NCI-H1092 treated with DMSO at 0.1 percent for 48 hours (cell line): ENCODE measurements around the gene YES1.
A peak's percentile ranks its signal among the peaks of the same experiment; 100 is the strongest.

Source experiments
- DNase-seq: peaks from one replicate; lab custom pipeline; 2025; lab: John Stamatoyannopoulos, UW

The YES1 gene

DNA sequence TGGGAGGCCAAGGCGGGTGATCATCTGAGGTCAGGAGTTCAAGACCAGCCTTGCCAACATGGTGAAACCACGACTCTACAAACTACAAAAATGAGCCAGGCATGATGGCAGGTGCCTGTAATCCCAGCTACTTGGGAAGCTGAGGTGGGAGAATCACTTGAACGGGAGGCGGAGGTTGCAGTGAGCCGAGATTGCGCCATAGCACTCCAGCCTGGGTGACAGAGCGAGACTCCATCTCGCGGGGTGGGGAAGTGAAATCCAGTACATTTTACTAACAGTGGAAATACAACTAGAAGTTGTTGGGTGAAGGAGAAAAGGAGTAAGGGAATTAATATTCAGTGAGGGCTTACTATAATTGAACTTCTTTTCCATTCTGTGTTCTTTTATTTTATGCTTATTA is 86.4 kb downstream of the YES1 start:
- DNase-seq = no peak

DNA sequence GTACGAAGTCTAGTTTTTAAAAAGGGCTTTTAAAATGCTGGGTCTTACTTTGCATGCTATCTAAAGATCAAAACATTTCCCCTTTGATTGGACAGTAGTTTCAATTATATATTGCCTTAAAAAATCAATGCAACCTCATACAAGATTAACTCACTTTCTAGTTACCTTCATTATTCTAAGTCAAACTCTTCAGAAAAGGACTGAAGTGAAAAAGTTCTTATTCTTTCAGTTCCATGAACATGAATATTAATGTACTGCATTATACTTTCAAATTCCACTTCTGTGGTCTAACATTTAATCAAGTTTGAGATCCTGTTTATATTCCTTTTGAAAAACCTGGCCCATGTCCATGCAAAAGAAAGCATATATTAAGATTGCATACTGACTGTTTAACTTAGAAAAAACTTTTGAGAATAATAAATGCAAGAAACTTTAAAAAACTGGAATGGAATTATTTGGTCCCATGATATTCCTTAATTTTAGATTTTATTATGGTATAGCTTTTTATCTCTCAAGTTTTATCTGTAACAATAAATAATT is 88.4 kb downstream of the YES1 start:
- DNase-seq = no peak

DNA sequence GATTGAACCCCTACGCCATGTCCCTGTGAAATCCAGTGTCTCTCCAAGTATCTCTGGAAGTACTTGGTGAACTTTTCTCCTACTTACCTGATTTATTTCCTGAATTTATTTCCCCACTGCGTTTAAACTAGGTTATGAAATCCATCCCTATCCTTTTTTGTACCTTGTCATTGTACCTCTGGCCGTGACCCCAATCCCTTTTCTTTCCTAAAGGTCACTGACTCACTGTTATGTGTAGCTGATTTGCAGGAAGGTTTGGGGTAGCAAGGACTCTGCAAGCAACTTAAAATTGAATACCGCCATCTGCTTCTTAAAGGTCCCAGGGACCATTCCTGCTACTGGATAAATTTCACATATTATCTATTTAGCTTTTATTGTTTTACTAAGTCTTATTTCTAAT is 95.0 kb downstream of the YES1 start:
- no peak for DNase-seq

DNA sequence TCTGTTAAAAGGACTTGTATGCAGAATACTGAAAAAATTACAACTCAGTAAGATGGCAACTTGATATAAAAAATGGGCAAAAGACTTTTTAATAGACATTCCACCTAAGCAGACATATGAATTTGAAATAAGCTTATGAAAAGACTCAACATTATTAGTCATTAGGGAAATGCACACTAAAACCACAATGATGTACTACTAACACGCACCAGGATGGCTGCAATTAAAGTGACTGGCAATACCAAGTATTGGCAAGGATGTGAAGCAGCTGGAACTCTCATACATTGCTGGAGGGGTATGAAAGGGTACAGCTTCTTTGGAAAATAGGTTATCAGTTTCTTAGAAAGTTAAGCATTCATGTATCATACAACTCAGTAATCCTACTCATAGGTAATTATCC is 96.4 kb downstream of the YES1 start:
- DNase-seq = no peak

DNA sequence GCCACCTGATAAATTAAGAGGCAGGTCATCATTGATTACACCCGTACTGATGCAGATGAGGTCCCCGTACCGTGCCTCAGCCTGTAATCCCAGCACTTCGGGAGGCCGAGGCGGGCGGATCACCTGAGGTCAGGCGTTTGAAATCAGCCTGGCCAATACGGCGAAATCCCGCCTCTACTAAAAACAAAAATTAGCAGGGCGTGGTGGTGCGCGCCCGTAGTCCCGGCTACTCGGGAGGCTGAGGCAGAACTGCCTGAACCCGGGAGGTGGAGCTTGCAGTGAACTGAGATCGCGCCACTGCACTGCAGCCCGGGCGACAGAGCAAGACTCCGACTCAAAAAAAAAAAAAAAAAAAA is 98.9 kb downstream of the YES1 start:
- no peak for DNase-seq

DNA sequence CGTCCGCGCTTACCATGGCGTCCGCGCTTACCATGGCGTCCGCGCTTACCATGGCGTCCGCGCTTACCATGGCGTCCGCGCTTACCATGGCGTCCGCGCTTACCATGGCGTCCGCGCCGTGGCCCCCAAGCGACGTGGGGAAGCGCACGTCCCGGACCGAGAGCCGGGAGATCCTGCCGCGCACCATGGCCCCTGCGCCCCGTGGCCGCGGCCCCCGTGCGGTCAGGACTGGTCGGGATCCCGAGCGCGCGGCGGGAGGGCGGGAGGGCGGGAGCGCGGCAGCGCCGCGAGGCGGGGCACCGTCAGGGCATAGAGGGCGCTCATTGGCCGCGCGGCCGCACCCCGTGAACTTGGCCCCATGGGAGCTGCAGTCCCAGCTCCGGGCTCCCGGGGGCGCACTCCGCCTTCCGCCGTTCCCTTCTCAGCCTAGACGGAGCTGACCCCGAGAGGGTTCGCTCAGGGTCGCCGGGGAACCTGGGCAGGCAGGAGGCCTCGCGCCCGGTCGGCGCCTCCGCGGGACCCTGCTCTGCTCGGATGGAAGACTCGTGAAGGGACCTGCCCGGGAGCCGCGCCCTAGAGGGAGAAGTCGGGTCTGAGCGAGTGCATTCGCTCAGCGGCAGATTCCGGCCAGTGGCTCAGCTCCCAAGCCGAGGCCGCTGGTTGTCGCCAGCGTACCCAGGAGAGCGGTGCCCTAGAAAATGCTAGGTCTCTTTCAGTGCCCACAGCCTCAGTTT is 99.5 kb downstream of the YES1 start, which contains the start of gene ENOSF1:
ENOSF1 (minus strand) TSS at position 230 of the 734 bp plus-strand sequence; CDS start at position 187, 43 bp downstream.
- DNase-seq = peak; percentile 24

GRCh38 chr18:711657-712400 is 100.2 kb downstream of the YES1 start:
- peak; percentile 5 for DNase-seq

GRCh38 chr18:711310-711656 is 100.8 kb downstream of the YES1 start:
- peak; percentile 5 for DNase-seq

GRCh38 chr18:710418-711300 is 101.4 kb downstream of the YES1 start:
- no peak for DNase-seq

DNA sequence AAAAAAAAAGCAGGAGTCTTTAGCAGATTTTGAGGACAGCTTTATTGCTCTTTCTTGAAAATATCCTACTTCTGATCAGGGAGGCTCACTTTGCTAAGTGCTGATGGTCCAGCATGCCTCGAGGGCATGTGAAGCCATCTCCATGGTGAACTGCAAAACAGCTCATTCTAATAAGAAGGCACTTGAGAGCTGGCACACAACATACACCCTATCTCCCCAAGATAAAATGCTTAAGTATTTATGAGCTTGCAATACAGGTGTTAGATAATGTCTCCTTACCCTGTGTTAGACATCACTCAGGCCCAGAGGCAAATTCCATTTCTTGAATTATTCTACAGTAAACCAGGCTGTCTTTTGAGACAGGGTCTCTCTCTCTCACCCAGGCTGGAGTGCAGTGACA is 102.3 kb downstream of the YES1 start:
- no peak for DNase-seq

- DNase-seq = no peak
These were observed 103.9 kb downstream of the YES1 start for GRCh38 chr18:708096-708495.

DNA sequence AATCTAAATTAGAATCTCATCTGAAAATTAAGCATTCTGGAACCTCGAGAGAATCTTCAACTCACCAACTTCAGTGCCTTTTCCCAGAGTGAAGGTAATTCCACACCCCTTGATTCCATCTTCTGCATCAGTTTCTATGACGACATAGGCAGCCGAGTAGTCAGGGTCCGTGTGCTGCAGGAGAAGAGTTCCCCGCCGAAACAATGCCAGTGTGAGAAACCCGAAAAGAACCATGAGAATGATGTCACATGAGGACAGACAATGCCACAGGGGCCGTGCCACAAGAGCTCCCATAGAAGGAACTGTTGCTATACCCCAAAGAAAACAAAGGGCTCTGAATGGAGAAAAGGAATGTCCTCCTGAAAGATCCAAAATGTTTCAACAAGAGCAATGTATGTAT is 105.6 kb downstream of the YES1 start:
- no peak for DNase-seq

DNA sequence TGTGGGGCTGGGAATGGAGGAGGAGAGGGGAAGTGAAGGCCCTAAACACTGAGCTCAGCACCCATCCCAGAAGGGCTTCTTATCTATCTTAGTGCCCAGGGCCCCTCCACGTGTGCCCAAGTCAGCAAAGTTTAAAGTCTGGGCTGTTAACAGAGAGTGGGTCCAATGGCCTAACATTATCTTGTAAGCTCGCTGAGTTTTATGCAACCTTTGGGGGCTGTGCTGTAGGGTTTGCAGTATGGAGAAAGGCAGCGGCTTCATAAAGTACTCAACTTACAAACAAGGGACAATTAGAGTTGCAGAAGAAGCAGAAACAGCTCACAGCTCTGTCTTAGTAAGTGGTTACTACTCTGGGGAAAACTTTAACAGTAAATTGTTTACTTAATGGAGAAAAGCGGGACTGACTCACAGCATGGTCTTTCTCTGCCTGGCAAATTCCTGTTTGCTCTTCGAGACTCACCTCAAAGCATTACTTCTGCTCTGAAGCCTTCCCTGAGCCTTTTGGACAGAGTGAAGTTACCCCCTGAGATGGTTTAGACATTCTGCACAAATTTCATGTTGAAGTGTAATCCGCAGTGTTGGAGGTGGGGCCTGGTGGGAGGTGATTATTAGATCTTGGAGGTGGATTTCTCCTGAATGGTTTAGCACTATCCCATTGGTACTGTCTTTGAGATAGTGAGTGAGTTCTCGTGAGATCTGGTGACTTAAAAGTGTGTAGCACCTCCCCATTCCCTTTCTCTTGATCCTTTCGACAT is 108.7 kb downstream of the YES1 start:
- no peak for DNase-seq

GRCh38 chr18:697800-698199 is 114.2 kb downstream of the YES1 start:
- DNase-seq = no peak

DNA sequence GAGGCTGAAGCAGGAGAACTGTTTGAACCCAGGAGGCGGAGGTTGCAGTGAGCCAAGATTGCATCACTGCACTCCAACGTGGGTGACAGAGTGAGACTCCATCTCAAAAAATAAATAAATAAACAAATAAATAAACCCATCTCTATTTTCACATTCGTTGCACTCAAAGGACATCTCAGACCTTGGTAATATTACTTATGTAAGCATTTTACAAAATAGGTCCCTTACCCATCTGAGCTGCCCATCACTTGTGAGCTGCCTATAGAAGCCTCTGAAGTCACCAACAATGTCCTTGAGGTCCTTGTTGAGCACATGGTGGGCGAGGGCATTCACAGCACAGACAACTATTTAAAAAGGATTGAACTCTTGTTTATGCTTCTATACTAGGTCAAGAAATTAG is 115.0 kb downstream of the YES1 start:
- no peak for DNase-seq

DNA sequence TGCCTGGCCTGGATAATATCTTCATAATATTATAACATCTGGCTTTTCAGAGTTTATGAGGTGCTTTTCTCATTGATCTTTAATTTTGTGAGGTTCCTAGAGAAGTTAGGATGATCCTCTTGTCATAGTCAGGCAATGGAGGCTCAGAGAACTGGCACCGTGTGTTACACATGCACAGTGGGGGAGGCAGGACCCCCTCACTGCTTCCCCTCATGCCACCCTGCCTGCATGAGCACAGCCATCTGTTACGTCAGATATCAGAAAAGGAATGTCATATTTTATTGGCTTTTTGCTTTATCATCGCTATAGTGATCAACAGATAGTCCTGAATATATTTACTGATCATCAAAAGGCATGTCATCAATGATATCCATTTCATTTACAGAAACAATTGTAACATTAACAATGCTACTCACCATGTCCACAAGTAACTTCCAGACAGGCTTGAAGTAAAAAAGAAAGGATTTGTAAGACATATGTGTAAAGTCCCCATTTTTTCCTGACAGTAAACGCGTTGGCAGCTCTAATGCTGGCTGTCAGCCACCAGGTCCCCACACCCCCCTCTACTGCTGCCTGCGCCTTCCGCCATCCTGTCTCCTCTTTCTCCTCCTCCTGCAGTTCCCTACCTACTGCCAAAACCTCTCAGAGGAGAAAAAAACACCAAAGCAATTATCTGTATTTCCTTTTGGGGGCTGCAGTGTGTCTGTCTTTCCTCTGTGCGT is 118.4 kb downstream of the YES1 start:
- DNase-seq = no peak

DNA sequence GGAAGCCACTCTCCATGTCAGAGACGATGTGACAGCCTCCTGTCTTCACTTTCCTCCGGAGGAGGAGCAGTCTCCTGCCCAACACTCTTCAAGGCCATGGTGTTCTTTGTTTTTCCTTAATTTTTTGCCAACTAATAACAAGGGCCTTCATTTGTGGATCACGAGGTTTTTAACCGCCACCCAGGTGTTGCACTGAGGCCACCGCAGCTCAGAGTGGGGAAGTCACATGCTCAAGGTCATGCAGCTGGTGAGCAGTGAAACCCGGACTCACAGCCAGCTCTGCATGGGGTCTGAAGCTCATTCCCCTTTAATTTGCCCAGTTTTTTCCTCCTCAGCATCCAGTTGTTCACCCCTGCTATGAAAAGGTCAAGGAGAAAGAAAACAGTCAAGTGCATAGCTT is 119.2 kb downstream of the YES1 start:
- DNase-seq = no peak

DNA sequence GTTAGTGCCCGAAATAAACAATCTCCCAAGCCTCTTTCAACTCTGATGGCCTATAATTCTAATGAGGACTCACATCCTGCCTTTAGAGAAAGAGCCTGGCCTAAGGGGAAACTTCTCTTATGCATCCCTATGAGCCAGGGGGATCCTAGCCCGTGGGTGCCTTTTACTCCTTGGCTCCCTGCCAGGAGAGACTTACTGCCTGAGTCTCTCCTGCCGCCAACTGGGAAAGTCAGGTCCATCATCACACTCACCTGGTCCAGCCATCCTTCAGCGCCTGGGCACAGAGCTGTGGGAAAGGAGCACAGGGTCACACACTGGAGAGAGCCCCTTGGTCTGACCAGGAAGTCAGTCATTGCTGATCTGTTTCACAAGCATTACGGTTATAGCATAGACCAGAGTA is 123.7 kb downstream of the YES1 start:
- DNase-seq = no peak

GRCh38 chr18:686339-687111 is 125.5 kb downstream of the YES1 start:
- no peak for DNase-seq

DNA sequence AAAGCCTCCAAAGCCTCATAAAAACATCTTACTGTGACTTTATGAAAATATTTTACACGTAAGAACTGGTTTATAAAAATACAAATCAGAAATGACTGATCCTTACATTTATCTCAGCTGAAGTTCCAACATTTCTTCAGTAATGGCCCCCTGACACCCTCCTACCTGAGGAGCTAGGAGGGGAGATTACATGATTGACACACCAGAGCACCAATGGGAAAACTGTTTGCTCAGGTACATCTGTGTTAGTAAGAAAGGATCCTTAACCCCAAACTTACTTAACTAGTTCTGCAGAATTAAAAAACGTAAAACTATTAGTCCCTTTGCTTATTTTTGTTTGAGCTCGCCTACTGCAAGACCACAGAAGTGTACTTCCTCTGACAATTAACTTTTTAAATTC is 126.6 kb downstream of the YES1 start:
- no peak for DNase-seq
